Activated CD4-positive, alpha-beta T cell treated with anti-CD3 and anti-CD28 coated beads, Interleukin-10, Interleukin-2, amounts not matched to agents 100 ng/mL and 50 ng/mL, durations not matched to agents 16 hours and 8 hours (primary cell): Measurements from ENCODE around the gene CDK17.
"Not testable (repeated sequence)": the region's sequence is repeated elsewhere in the genome, so short reads cannot be mapped to it uniquely, and the experiment has no call there.

Experiments
- DNase-seq: peaks from one replicate; pipeline ENCODE4 v3.0.0-alpha.2; 2020

CDK17 gene

GRCh38 chr12:96386794-96387193 is 13.4 kb downstream of the CDK17 start:
- DNase-seq: no peak

GRCh38 chr12:96383991-96384390 is 16.2 kb downstream of the CDK17 start:
- DNase-seq: no peak

GRCh38 chr12:96383371-96383770 is 16.9 kb downstream of the CDK17 start:
- no peak for DNase-seq

DNA sequence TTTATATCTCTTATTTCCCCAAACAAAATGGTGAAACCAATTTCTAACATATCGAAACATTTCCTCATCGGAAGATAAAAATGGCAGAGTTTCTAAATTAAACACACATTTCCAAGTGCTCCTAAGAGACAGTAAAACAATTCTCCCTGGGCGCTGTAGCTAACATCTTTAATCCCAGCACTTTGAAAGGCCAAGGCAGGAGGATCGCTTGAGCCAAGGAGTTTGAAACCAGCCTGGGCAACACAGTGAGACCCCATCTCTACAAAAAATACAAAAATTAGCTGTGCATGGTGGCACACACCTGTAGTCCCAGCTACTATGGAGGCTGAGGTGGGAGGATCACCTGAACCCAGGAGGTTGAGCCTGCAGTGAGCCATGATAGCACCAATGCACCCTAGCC is 20.5 kb downstream of the CDK17 start:
- DNase-seq: not testable (repeated sequence)

DNA sequence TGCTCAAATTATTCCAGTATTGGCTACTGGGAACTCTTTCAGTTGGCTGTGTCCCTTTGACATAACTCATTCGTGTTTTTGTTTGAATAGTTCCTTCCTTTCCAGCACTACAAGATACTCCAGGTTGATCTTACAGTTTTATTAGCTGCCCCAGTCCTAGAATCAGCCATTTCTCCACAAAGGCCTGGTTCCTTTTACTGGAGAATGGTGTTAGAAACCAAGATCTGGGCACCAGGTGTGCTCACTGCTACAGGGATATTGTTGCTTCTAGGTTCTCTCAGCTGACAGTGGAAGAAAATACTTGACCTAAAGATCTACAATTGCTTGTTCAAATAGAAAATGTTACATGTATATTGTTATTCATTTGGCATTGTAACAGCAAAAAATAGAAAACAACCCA is 21.9 kb downstream of the CDK17 start:
- no peak for DNase-seq

GRCh38 chr12:96376865-96377264 is 23.4 kb downstream of the CDK17 start:
- no peak for DNase-seq

GRCh38 chr12:96375841-96376604 is 24.2 kb downstream of the CDK17 start:
- DNase-seq: no peak

GRCh38 chr12:96375170-96375569 is 25.1 kb downstream of the CDK17 start:
- DNase-seq: no peak

DNA sequence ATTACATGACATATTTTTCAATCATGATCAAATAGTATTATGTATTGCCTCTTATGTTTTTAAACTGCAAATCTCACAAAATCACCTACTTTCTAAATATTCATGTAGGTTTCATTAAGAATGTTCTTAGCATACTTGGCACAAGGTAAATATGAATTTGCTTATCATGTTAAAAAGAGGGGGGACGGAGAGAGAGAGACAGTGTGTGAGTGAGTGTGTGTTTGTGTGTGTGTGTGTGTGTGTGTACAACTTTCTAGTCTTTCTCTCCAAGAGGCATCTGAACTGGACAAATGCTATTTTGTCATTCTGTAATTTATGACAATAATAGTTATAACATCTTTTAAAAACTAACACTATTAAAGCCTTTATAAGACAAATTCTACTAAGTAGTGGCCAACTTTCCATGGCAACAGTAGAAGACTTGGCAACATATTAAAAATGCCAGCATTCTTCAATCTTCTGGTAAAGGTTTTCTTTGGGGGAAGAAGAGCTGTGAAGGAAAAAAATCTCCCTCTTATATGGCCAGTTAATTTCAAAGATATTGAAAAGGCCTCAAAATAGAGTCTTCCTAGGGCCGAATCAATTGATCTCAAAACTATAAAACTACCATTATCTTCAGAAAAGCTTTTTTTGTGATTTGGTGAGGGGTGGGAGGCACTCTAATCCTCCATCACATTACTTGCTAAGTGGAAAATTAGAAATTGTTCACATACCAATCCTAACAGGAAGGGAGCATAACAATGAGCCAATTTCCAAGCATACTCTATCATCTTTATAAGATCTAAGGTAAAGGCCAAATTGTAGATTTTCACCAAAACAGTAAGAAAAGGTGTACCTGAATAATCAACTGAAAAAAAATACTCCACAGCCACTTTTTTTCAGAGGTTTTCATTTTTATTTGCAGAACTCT is 28.2 kb downstream of the CDK17 start:
- no peak for DNase-seq

DNA sequence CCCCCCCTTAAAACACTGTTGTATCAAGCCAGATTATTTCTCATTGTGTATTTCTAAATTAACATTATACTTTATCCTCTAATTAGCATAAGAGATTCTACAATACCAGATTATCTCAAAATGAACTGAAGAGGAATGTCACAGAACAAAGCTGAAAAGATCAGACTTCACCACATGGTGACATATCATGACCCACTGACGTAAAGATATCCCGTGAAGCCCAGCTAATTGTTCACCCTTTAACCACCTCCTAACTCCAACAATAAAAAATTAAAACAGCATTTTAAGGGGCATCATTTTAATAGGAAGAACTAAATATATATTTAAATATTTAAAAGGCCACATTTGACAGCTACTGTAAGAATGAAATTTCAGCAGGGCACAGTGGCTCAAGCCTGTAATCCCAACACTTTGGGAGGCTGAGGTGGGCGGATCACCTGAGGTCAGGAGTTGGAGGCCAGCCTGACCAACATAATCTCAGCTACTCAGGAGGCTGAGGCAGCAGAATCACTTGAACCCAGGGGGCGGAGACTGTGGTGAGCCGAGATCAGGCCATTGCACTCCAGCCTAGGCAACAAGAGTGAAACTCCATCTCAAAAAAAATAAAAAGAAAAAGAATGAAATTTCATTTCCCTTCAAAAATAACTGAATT is 29.0 kb downstream of the CDK17 start:
- no peak for DNase-seq

- no peak for DNase-seq
These were observed 31.6 kb downstream of the CDK17 start for GRCh38 chr12:96368687-96369086.

DNA sequence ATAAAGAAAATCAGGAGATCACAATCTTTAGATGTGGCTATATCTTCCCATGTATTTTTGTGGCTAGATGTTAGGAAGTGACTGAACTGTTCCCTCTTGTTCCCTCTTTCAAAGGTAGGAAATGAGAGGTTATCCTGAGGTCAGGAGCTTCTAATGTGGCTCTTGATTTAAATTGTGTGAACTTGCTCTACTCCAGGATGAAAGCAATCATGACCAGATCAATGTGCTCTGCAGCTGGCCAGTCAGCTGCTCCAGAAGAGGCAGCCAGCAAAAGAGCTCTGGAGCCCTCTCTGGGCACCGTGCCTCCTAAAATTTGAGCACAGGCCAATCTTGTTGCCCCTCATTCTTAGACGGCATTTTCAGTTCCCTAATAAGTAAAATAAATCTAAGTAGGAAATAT is 32.0 kb downstream of the CDK17 start:
- no peak for DNase-seq

DNA sequence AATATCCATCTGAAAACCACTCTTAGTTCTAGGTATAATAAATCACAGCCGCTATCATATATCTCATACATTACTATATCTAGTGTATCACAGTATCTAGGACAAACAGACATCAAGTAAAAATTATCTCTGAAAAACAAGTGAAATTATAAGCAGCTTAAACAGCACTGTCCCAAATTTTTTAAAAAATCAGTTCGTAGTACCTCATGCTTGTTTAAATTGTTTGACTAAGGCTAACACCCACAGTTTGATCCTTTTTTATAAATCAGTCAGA is 33.9 kb downstream of the CDK17 start:
- no peak for DNase-seq

- no peak for DNase-seq
These were observed 34.4 kb downstream of the CDK17 start for GRCh38 chr12:96365604-96366380.

GRCh38 chr12:96364092-96364700 is 36.0 kb downstream of the CDK17 start:
- DNase-seq: no peak

DNA sequence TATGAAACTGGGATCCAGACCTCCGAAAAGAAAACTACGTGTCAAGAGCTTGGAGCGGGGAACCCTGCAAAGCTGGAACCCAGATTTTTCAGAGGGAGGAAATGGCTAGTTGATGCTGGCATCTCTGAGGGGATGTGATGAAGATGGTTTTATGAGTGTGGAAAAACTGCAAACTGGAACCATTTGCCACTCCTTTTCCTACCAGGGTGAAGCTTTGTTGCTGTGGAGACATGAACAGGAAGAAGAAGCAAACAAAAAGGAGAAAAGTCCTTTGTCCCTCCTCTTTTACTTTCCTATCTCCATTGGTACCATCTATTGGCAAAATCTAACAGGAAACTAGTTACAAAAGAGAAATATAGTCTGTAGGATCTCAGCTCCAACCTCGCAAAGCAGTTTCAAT is 39.2 kb downstream of the CDK17 start:
- DNase-seq: no peak

GRCh38 chr12:96360550-96360949 is 39.7 kb downstream of the CDK17 start:
- DNase-seq: no peak

- no peak for DNase-seq
These were observed 40.9 kb downstream of the CDK17 start for GRCh38 chr12:96359328-96359727.

DNA sequence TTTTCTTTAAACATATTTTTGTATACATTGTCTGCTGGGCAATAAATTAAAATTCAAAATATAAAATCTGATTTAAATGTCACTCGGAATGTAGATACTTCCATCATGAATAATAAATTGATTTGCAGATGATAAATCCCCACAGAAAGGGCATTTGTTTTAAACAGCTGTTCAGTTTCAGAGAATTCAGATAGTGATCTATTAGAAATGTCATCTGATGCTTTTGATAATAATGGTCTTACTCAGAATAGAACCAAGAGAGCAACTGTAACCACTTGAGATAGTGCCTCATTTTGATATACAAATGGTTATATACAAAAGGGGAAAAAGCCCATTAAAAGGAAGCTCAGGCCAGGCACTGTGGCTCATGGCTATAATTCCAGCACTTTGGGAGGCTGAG is 43.4 kb downstream of the CDK17 start:
- DNase-seq: no peak

GRCh38 chr12:96354844-96355534 is 45.2 kb downstream of the CDK17 start:
- no peak for DNase-seq

DNA sequence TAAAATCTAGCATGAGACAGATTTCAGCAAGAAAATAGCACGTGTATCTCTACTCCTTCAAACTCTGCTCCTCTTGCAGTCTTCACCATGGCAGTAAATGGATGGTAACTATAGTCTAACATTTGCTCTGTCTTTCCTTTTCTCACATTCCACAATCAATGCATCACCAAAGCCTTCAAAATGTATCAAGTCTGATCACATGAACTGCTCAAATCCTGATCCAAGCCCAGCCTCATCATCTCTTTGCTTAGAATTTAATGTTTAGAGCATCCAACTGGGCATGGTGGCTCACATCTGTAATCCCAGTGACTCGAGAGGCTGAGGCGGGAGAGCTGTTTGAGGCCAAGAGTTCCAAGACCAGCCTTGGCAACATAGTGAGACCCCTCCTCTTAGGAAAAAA is 45.9 kb downstream of the CDK17 start:
- no peak for DNase-seq
